PC-9 (cell line): Measurements from ENCODE around the gene SNX13. TPM values are rescaled to one million over a fixed set of nuclear protein-coding genes. Genes with fewer than 3 reads are reported as not detected.
A peak's percentile ranks its signal among the peaks of the same experiment; 100 is the strongest.

Experiments
- BruUV-seq: library from RNA; stranded (reverse); fragments of 400-500 nt; replicated peaks from 2 replicates; lab custom pipeline; 2021; lab: Mats Ljungman, UMichigan
- CTCF ChIA-PET: fragments of 300-600 bp; sonication (Branson Sonifier 250); formaldehyde crosslinking; loops from one replicate; lab custom pipeline; 2022; ENCODE audit warnings: antibody characterized with exemption; lab: Charles Lee
- POLR2A ChIA-PET: fragments of 300-600 bp; sonication (Branson Sonifier 250); formaldehyde crosslinking; loops from one replicate; lab custom pipeline; 2022; ENCODE audit warnings: antibody characterized with exemption; ENCODE audit not compliant: unreplicated experiment; lab: Charles Lee
- DNase-seq, 2 experiments: peaks; one replicate each; pipeline versions ENCODE4 v3.0.0 to v3.0.0-alpha.2; 2015 to 2022; ENCODE audit warnings: mixed read lengths in 1 of 2
- H2AFZ ChIP-seq: fragments of 200-600 bp; sonication (generic); 2 replicates; pipeline ENCODE4 v1.8.1; 2017; ENCODE audit warnings: antibody characterized with exemption
- H3F3A ChIP-seq: fragments of 200-600 bp; sonication (generic); 2 replicates; pipeline ENCODE4 v1.8.1; 2017; ENCODE audit warnings: antibody characterized with exemption, mild to moderate bottlenecking, low read depth; ENCODE audit not compliant: insufficient read depth
- H3K27ac ChIP-seq: fragments of 200-600 bp; sonication (generic); 2 replicates; pipeline ENCODE4 v1.6.1; 2016; ENCODE audit warnings: mixed run types
- H3K27me3 ChIP-seq: fragments of 200-600 bp; sonication (generic); 2 replicates; pipeline ENCODE4 v1.6.1; 2016; ENCODE audit warnings: low read depth, mixed run types; ENCODE audit not compliant: insufficient read depth
- H3K36me3 ChIP-seq: fragments of 200-600 bp; sonication (generic); 2 replicates; pipeline ENCODE4 v1.6.1; 2016; ENCODE audit warnings: low read depth, mixed run types
- H3K4me1 ChIP-seq: fragments of 200-600 bp; sonication (generic); replicated peaks from 2 replicates; pipeline ENCODE4 v1.6.1; 2016; ENCODE audit warnings: mixed run types; ENCODE audit not compliant: insufficient read depth
- H3K4me2 ChIP-seq: fragments of 200-600 bp; sonication (generic); 2 replicates; pipeline ENCODE4 v1.6.1; 2017; ENCODE audit warnings: mixed run types
- H3K4me3 ChIP-seq: fragments of 200-600 bp; sonication (generic); 2 replicates; pipeline ENCODE4 v1.6.1; 2016; ENCODE audit warnings: mixed run types
- H3K79me2 ChIP-seq: fragments of 200-600 bp; sonication (generic); 2 replicates; pipeline ENCODE4 v1.6.1; 2017; ENCODE audit warnings: low read depth, mixed run types
- H3K9me2 ChIP-seq: fragments of 200-600 bp; sonication (generic); 2 replicates; pipeline ENCODE4 v1.8.1; 2017; ENCODE audit warnings: mild to moderate bottlenecking; ENCODE audit not compliant: insufficient read depth
- H3K9me3 ChIP-seq: fragments of 200-600 bp; sonication (generic); 2 replicates; pipeline ENCODE4 v1.8.1; 2016; ENCODE audit warnings: low read depth; ENCODE audit not compliant: insufficient read depth
- H4K20me1 ChIP-seq: fragments of 200-600 bp; sonication (generic); 2 replicates; pipeline ENCODE4 v1.8.1; 2017; ENCODE audit not compliant: insufficient read depth
- CTCF ChIP-seq: fragments of 200-600 bp; sonication (generic); conservative IDR thresholded peaks from 2 replicates; pipeline ENCODE4 v1.6.1; 2017; ENCODE audit warnings: mixed run types, antibody characterized with exemption, mild to moderate bottlenecking, moderate library complexity
- EZH2 ChIP-seq: fragments of 200-600 bp; sonication (generic); IDR thresholded peaks from 2 replicates; pipeline ENCODE4 v1.8.0; 2017; ENCODE audit warnings: antibody characterized with exemption, low read depth
- intact Hi-C: fragments of 100-400 bp; cut with micrococcal nuclease; formaldehyde crosslinking; loops from one replicate; pipeline ENCODE4 v1.10.0; 2022; ENCODE audit not compliant: unreplicated experiment
- total RNA-seq: library from RNA; stranded (reverse); gene quantifications from 2 replicates; pipeline ENCODE4 v1.2.3, GENCODE V29; 2021

SNX13 gene
- total RNA-seq, 1 experiment from 2014 or later, result 56.3 TPM

- no peaks in the 10 kb centered on the region for H3K4me1 ChIP-seq
- no peaks in the 10 kb centered on the region for H4K20me1 ChIP-seq
- peaks cover 15% of the 10 kb centered on the region for H3F3A ChIP-seq
- no peaks in the 10 kb centered on the region; the same call in 1 of the 2 replicates for H3K9me2 ChIP-seq
- no TSS peak for BruUV-seq
- no peak overlapping the region for H3K4me3 ChIP-seq
- CTCF ChIA-PET, result no interaction called here
- H3K27ac ChIP-seq, result no peak overlapping the region
- no peak overlapping the region for H3K4me2 ChIP-seq
- peaks cover 10% of the 10 kb centered on the region; the same call in 1 of the 2 replicates for H3K36me3 ChIP-seq
- TF ChIP-seq CTCF (no peak), EZH2 (no peak)
- intact Hi-C loops, result no loop called here
- no peak overlapping the region for H2AFZ ChIP-seq
- H3K9me3 ChIP-seq, result peaks cover 2% of the 10 kb centered on the region; the same call in 1 of the 2 replicates
- POLR2A ChIA-PET, result no interaction called here
- no peaks in the 10 kb centered on the region for H3K79me2 ChIP-seq
- H3K27me3 ChIP-seq, result no peaks in the 10 kb centered on the region
- DNase-seq, result no peak
Observed at GRCh38 chr7:17848516-17848915, 91.8 kb downstream of the SNX13 start.

GRCh38 chr7:17846935-17847334 lies 93.4 kb downstream of the SNX13 start:
- Histone ChIP-seq H2AFZ (no peak overlapping the region), H4K20me1 (no peaks in the 10 kb centered on the region), H3K4me3 (no peak overlapping the region), H3F3A (peaks cover 15% of the 10 kb centered on the region), H3K4me2 (no peak overlapping the region), H3K9me3 (peaks cover 6% of the 10 kb centered on the region; the same call in 1 of the 2 replicates), H3K79me2 (no peaks in the 10 kb centered on the region), H3K4me1 (no peaks in the 10 kb centered on the region), H3K27ac (no peak overlapping the region), H3K36me3 (peaks cover 18% of the 10 kb centered on the region; the same call in 1 of the 2 replicates), H3K27me3 (no peaks in the 10 kb centered on the region), H3K9me2 (no peaks in the 10 kb centered on the region; the same call in 1 of the 2 replicates)
- TF ChIP-seq EZH2, result no peak
- no peak for TF ChIP-seq CTCF
- CTCF ChIA-PET, result no interaction called here
- POLR2A ChIA-PET, result no interaction called here
- intact Hi-C loops, result no loop called here
- DNase-seq, result no peak
- BruUV-seq, result no TSS peak

GRCh38 chr7:17845197-17845547 lies 95.1 kb downstream of the SNX13 start:
- H3K36me3 ChIP-seq, result peaks cover 15% of the 10 kb centered on the region; the same call in 1 of the 2 replicates
- TF ChIP-seq CTCF (no peak), EZH2 (no peak)
- no TSS peak for BruUV-seq
- no peaks in the 10 kb centered on the region for H3K4me1 ChIP-seq
- ChIA-PET POLR2A (interaction anchor here (0.6 kb wide), 1 partner anchor 922 kb away, joined by 5 read pairs; no protein-coding TSS in a partner anchor), CTCF (no interaction called here)
- no peak for DNase-seq
- no peaks in the 10 kb centered on the region for H3K27me3 ChIP-seq
- intact Hi-C loops, result no loop called here
- no peak overlapping the region for H2AFZ ChIP-seq
- no peak overlapping the region for H3K4me3 ChIP-seq
- H3K79me2 ChIP-seq, result no peaks in the 10 kb centered on the region
- H3K4me2 ChIP-seq, result no peak overlapping the region
- peaks cover 12% of the 10 kb centered on the region; the same call in 1 of the 2 replicates for H3F3A ChIP-seq
- no peaks in the 10 kb centered on the region; the same call in 1 of the 2 replicates for H3K9me2 ChIP-seq
- H3K9me3 ChIP-seq, result peaks cover 6% of the 10 kb centered on the region; the same call in 1 of the 2 replicates
- no peaks in the 10 kb centered on the region for H4K20me1 ChIP-seq
- H3K27ac ChIP-seq, result peak overlapping the region; percentile 4
